Dedifferentiated amniotic fluid mesenchymal stem cell (primary cell): ENCODE results near the gene CAMKMT.
"Not testable (repeated sequence)": the region's sequence is repeated elsewhere in the genome, so short reads cannot be mapped to it uniquely, and the experiment has no call there.

Source experiments
- DNase-seq: peaks from one replicate; pipeline ENCODE4 v3.0.0-alpha.2; 2016; ENCODE audit errors: extremely low spot score

Gene CAMKMT

DNA sequence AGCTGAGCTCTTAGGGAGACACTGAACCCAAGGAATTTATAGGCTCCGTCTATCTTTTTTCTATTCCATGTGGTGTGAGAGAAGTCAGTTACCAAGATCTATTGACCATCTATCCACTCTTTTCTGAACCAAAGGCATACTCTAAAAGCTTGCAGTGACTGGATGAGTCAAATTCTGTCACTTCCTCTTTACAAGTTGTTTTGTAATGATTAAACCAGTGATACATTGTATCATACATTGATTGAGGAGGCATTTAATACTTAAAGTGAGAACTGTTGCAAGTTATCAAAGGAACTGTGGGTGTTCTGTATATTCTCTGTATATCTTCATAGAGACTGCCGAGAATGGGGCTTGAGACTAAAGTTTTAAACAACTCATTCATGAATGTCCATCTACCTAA, 188.8 kb downstream of the CAMKMT start:
- DNase-seq = no peak

DNA sequence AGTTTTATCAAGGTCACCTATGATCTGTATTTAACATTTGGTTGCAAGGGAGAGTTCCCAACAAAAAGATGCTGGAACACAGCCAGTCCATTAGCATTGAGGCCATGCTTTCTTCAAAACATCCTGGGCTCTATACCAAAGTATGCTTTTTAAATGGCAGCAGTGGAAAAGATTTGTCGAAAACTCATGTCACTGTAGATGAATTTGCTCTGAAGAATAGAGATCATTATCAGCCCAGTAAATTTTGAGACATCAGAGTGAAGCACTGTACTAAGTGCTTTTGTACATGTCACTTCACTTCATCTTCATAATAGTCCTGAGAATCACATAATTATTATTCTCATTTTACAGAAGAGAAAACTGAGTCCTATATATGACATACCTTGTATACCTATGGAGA, 189.8 kb downstream of the CAMKMT start:
- no peak for DNase-seq

DNA sequence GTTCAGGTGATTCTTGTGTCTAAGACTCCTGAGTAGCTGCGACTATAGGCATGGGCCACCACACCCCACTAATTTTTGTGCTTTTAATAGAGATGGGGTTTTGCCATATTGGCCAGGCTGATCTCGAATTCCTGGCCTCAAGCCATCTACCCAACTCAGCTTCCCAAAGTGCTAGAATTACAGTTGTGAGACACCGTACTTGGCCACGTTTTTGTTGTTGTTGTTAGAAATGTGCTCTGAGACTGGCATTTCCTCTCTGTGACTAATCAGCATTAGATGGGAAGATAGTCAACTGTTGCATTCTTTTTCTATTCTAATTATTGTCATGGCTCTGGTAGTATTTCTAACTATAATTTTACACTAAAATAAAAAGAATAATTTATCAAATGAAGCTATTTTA, 191.7 kb downstream of the CAMKMT start:
- DNase-seq = peak; percentile 35

DNA sequence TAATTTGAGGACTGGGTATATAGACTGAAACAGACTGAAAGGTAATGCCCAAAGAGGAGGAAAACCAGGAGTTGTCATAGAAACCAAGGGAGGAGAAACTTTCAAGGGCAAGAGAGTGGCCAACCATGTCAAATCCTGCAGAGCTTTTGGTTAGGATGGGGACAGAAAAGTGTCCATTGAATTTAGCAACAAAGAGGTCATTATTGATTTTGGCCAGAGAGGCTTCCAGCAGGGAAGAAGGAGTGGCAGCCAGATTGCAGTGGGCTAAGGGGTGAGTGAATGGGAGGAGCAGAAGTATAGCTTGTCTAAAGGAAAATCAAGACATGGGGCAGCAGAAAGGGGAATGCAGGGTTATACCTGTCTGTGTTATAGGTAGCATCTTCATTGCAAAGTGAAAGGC, 194.0 kb downstream of the CAMKMT start:
- no peak for DNase-seq

DNA sequence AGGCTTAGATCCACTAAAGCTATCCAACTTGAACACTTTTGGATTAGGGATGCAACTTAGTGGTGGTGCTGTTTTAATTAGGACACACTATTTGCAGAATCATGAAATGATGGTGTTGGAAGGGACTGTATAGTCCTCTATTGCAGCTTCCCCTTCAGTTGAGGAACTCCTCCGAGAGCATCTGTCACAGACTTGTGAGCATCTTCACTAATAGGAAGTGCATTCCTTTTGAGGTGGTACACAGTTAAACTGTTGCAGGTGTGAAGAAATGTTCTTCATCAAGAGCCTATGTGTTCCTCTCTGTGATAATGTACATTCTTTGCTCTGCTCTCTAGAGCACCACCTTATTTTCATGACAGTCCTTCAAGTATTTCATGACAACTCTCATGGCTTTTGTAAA, 197.4 kb downstream of the CAMKMT start:
- no peak for DNase-seq

DNA sequence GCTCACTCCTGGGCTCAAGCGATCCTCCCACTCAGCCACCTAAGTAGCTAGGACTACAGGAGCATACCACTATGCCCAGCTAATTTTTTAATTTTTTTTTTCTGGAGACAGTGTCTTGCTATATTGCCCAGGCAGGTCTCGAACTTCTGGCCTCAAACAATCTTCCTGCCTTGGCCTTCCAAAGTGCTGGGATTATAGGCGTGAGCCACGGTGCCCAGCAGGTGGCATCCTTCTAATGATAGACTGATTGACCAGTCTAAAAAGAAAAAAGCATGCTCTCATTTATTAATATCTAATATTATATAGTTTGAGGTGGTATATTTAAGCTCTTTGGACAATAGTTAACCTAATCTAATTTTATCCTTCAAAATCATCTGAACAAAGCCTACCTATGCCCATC, 198.6 kb downstream of the CAMKMT start:
- no peak for DNase-seq

DNA sequence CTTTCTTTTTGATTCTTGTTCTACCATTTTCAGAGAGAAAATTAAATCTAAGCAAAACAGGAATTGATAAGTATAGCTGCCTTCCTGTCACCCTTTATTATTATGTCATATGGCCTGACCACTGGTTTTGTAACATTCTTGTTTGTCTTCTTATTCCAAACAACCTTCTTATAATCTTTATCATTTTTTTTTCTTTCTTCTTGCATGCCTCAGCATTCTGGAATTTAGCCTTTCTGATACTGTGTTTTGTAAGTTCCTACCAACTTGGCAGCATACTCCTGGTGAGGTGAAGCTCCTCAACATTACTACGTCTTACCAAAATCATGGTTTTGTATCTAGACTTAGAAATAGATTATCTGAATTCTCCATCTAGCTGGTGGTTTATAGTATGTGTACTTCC, 199.2 kb downstream of the CAMKMT start:
- no peak for DNase-seq

DNA sequence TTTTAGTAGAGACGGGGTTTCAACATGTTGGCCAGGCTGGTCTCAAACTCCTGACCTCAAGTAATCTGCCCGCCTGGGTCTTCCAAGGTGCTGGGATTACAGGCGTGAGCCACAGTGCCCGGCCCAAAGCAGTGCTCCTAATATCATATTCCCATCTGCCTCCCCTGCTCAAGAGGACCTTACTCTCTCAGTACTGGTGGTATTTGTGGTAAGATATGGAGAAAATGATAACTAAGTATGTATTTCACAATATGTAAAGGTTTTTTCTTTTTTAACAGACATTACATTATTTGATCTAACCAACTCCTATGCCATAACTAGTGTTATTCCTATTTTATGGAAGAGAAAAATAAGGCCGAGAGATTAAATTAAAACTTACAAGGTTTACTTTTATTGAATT, 201.0 kb downstream of the CAMKMT start:
- no peak for DNase-seq

DNA sequence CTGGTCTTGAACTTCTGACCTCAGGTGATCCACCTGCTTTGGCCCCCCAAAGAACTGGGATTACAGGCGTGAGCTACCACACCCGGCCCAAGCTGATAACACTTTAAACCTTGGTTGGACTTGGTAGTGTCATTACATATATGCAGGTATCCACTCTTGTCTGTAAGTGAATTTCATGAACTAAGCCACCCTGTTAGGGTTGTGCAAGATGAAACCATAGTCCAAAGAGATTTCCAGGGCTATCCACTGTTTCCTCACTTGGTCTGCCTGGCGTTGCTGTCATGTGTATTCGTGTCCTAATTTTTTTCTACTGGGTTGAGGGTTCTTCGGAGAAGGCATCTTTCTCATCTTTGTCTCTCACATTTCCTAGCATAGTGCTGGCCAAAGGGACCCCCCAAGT, 203.0 kb downstream of the CAMKMT start:
- peak; percentile 3 for DNase-seq

DNA sequence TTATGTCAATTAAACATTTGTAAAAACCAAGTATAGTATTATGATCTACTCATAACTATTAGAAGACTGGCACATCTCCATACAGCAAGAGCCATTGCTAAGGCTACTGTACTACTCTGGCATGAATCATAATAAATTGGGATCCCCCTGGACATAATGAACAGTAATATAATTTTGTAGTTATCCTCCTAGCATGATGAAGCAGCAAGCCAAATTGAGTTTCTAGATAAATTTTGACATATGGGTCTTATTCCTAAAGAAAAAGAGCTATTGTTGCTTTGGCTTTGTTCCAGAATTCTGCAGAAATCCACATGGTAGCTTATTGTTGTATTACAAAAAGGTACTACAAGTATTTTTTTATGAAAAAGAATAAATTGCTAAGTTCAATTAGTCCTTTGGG, 204.3 kb downstream of the CAMKMT start:
- no peak for DNase-seq

DNA sequence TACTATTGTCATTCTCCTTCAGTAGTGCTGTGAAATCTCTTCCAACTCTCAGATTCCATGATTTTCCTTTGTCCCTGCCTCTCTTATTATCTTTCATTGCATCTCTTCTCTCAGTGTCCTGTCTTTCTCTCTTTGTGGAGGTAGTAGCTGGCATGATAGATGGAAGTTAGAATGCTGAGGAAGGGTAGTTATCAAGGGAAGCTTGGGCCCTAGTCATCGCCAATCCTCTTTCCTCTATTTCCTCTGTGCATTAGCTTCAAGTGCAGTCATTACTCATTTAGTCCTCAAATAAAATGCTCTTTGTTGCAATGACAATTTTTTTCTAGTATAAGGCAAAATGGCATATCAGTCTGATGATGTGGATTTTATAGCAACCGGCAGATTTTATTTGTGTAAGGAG, 207.7 kb downstream of the CAMKMT start:
- no peak for DNase-seq

DNA sequence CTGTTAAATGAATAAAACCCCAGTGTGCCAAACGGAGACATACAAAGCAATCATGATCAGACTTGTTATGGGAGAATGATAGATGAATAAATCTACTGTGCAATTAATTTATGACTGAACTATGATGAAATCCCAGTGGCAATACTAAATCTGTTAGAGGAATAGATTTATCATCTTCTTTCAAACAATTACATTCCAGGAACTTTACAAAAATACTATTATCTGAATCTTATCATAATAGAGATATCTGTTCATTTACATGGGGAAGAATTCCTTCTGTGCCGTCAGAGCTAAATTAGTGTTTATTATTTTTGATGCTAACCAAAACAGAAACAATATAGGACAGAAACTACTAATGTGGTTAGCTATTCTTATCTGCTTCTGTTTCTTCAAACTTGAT, 208.5 kb downstream of the CAMKMT start:
- DNase-seq = peak; percentile 10

DNA sequence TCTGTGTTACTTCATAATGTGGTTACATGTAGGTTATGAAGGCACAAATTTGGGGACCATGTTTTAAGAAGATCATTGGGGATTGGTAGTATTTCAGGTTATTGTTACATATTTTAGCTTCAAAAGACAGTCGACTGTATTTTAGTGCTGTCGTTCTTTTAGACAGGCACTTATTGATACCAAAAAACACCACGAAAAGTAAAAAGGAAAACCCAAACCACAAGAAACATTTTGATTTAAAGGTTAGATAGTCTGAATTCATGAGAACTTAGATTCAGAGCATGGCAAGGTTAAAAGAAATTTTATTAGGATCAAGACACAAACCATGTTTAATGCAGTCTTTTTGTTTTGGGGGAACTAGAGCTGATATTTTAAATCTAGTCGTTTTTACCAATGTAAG, 209.0 kb downstream of the CAMKMT start:
- no peak for DNase-seq

DNA sequence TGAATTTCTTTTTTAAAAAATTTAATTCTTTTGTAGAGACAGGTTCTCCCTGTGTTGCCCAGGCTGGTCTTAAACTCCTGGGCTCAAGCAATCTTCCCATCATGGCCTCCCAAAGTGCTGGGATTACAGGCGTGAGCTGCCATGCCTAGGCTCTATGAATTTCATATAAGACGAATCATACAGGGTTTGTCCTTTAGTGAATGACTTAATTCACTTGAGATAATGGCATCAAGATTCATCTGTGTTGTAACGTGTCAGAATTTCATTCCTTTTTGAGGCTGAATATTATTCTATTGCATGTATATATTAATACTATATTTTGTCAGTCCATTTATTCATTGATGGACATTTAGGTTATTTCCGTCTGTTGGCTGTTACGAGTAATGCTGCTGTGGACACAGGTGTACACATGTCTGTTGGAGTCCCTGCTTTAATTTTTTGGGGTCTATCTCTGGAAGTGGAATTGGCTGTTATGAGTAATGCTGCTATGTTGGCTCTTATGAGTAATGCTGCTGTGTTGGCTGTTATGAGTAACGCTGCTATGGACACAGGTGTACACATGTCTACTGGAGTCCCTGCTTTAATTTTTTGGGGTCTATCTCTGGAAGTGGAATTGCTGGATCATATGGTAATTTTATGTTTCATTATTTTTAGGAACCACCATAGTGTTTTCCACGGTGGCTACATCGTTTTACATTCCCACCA, 210.6 kb downstream of the CAMKMT start:
- no peak for DNase-seq

DNA sequence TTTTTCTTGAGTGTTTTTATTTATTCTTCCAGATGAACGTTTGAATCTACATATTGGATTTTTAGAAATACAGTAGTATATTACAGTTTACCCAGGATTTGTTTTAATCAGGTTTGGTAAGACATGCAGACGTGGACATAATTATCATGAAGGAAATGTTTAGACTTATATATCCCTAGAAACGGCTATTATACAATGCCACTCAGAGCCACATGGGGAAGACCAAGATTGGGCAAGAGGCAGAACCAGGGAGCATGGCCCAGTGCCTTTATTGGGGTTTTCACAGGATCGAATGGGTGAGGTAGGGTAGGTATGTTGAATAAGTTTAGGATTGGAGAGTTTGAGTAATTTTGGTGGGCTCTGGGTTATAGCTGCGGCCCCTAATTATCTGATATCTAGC, 212.2 kb downstream of the CAMKMT start:
- DNase-seq = no peak

DNA sequence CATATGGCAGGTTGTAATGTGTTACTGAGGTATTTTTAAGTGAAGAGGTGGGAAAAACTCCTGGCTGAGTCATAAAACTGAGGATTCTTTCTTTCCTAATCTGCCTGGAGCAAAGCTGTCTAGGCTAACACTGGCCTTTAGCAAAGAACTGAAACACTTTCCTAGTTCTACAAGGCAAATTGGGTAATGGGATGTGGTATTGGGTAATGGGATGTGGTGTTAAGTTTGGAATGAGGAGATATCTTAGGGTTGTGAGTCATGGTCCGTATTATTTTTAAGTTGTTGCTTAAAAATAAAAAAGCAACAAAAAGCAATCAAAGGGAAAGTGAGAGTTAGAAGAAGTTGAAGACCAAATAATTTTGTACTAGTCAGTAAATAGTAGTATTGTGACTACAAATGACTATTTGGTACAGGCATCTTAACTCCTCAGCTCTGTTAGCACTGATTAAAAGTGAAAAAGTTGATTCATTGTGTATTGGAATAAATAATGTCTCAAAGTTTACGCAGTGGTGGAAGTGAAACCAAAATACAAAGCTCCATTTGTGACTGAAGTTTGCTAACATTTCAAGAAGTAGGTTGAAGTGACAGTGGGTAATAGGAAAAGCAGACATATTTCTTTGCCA, 216.8 kb downstream of the CAMKMT start:
- no peak for DNase-seq

DNA sequence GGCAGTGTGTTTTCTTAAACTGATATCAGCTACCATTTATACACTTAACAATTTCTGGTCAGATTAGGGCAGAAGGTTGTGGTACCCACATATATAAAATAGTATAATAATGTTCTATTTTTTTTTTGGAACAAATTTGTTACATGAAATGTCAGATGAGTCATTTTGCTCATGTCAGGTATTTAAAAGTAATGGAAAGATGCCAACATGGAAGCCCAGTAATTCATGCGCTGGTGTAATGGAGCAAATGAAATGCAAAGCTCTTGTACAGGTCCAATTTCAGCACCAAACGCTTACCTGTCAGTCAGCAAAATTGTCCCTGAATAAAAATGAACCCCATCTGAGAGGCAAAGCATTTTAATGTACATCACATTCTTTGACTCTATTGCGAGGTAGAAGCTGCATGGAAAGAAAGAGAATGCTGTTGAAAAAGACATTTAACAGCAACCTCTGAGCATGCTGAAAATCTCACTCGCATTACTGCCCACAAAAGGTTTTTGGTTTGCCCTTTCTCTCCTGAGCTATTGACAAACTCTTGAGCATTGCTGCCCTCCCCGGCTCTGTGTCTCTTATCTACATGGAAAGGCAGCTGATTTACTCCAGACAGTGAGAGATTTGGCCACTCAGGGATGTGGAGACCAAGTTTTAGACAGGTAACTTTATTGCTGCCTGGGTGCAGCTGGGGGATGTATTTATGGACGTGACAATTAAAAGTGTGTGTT, 217.5 kb downstream of the CAMKMT start:
- no peak for DNase-seq

DNA sequence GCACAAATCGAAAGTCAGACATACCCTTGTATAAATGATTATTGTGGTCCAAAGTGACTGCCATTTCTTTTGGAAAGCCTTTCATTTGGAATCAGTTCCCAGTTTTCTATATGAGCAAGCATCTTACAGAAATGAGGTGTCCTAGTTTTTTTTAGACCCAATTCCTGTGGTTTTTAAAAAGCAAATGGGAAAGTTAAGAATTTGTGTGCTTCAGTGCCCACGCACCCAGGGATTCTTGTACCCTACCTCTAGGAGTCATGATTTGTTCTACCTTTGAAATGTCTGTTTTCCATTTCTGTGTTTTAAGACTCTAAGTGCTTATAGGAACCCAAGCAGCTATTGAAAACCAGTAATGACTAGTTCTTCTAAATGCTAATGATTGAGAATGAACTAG, 218.1 kb downstream of the CAMKMT start:
- DNase-seq = no peak

DNA sequence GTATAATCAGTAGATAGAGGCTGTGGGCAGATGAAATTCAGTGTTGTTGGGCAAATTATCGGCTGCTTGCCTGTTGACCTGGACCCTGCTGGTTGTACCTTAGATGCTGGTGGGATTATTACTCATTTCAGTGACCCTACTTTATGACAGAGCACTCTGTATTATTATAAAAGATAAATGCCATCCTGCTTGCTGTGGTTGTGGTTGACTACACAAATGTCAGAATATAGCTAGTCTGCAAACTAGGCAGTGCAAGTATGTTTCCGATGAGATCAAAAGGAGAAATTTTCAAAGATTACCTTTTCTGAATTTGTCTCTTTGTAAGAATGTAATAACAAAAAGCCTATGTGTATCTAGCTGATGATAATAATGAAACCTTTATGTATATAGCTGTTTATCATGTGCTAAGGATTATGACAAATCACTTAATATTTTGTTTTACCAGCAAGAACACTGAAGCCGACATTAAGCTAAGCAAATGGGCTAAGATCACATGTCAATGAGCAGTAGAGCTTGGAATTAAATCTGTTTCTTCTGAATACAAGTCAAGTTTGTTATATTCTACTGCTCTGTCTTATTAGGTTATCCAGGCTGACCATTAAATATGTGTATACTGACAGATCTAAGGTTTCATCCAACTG, 219.2 kb downstream of the CAMKMT start:
- DNase-seq = no peak

DNA sequence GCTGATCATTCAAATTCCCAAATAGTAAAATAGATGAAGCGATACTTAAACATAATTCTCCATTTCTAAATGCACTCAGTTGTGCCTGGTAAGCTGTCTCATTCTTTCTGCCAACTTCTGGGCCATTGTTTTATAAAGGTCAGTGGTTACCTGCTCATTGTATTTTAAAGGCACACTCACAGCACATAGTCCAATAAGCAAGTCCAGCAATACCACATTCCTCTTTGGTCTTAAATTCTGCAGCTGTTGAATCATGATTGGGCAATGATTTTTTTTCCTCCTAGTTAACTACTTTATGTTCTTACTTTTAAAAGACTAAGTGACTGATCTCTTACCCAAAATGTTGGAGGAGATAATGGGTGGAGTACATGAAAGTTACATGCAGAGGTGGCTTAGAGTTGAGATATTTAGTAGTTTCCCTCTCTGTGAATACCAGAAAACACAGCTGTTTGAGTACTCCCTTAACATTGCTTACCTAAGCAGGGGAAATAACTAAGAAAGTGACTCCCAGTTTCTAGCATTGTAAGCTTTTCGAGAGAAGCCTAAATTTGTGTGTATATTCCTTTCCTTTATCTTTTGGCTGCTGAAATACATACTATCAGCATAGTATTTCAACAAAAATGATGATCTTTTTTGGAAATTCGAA, 220.7 kb downstream of the CAMKMT start:
- no peak for DNase-seq

DNA sequence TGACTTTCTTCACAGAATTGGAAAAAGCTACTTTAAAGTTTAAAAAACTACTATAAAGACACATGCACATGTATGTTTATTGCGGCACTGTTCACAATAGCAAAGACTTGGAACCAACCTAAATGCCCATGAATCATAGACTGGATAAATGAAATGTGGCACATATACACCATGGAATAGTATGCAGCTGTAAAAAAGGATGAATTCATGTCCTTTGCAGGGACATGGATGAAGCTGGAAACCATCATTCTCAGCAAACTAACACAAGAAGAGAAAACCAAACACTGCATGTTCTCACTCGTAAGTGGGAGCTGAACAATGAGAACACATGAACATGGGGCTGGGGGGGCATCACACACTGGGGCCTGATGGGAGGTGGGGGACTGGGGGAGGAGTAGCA, 233.9 kb downstream of the CAMKMT start:
- not testable (repeated sequence) for DNase-seq
